Mammary epithelial cell (primary cell): ENCODE data around the gene NOD1.

Experiments used
- CTCF ChIP-seq, 2 donors: IDR thresholded peaks in 1 of 2; conservative IDR thresholded peaks in 1 of 2; 2 replicates each; pipeline ENCODE4 v1.5.1; 2011 to 2012; ENCODE audit warnings: inconsistent platforms in 2 of 2, low read length in 2 of 2, mild to moderate bottlenecking in 2 of 2, control low read depth in 1 of 2, low read depth in 1 of 2; ENCODE audit not compliant: insufficient read depth in 1 of 2; ENCODE audit errors: extremely low read depth in 1 of 2
- EZH2 ChIP-seq: IDR thresholded peaks from 2 replicates; pipeline ENCODE4 v1.6.1; 2012; ENCODE audit warnings: low read length, inconsistent platforms, borderline replicate concordance

GRCh38 chr7:30503274-30504212, 25.0 kb upstream of the NOD1 start:
- TF ChIP-seq CTCF (conservative IDR thresholded peaks at IDR 0.05 in 1 of 2, IDR thresholded peaks at IDR 0.05 in 1 of 2; ENCODE audit: extremely low read depth in 1 of 2, insufficient read depth in 1 of 2, low read depth in 1 of 2, low read length in 2 of 2) (no peak), EZH2 (no peak)
